CD4-positive, CD25-positive, alpha-beta regulatory T cell (primary cell): ENCODE results near the gene PADI1. TPM values are rescaled to one million over a fixed set of nuclear protein-coding genes. Genes with fewer than 3 reads are reported as not detected.

Source experiments
- ATAC-seq, 2 donors: fragments of 150-1000 bp; cut with Tn5 transposase; one replicate each; pipeline ENCODE4 v1.10.0; 2021; ENCODE audit warnings: low read depth in 2 of 2, moderate number of reproducible peaks in 2 of 2, moderate library complexity in 1 of 2
- DNase-seq, 3 donors: peaks; one replicate each; pipeline versions ENCODE4 v3.0.0 to v3.0.0-alpha.2; 2012 to 2022; ENCODE audit warnings: mixed read lengths in 1 of 3
- H3K27ac ChIP-seq: one replicate; pipeline ENCODE4 v1.7.0; 2013; ENCODE audit warnings: mild to moderate bottlenecking, low read length; ENCODE audit not compliant: insufficient read depth, poor library complexity, severe bottlenecking
- H3K27me3 ChIP-seq: one replicate; pipeline ENCODE4 v1.7.0; 2013; ENCODE audit warnings: low read length; ENCODE audit not compliant: control insufficient read depth, insufficient read depth
- H3K36me3 ChIP-seq: one replicate; pipeline ENCODE4 v1.7.0; 2013; ENCODE audit warnings: mild to moderate bottlenecking, low read length, moderate library complexity; ENCODE audit not compliant: control insufficient read depth, insufficient read depth
- H3K4me1 ChIP-seq: 2 replicates; pipeline ENCODE4 v1.7.0; 2013; ENCODE audit warnings: mild to moderate bottlenecking, low read length; ENCODE audit not compliant: insufficient read depth, control insufficient read depth, poor library complexity, severe bottlenecking
- H3K4me3 ChIP-seq: one replicate; pipeline ENCODE4 v1.7.0; 2013; ENCODE audit warnings: low read depth, mild to moderate bottlenecking, low read length, moderate library complexity
- H3K9me3 ChIP-seq, 2 experiments: 1 replicate in 1 of 2; 2 replicates in 1 of 2; pipeline ENCODE4 v1.7.0; 2013; ENCODE audit warnings: low read length in 2 of 2, mild to moderate bottlenecking in 1 of 2, moderate library complexity in 1 of 2; ENCODE audit not compliant: control insufficient read depth in 2 of 2
- H3K27ac Mint-ChIP-seq, 3 donors: one replicate each; pipeline ENCODE4 v1.8.0; 2020 to 2022; ENCODE audit warnings: mild to moderate bottlenecking in 3 of 3, mixed read lengths in 3 of 3, moderate library complexity in 2 of 3
- H3K27me3 Mint-ChIP-seq: one replicate; pipeline ENCODE4 v1.8.0; 2022; ENCODE audit warnings: mild to moderate bottlenecking, mixed read lengths
- H3K36me3 Mint-ChIP-seq: one replicate; pipeline ENCODE4 v1.8.0; 2020; ENCODE audit warnings: mixed read lengths
- H3K4me1 Mint-ChIP-seq, 4 donors: one replicate each; pipeline ENCODE4 v1.8.0; 2020 to 2022; ENCODE audit warnings: mixed read lengths in 4 of 4, mild to moderate bottlenecking in 1 of 4
- H3K4me3 Mint-ChIP-seq, 4 donors: one replicate each; pipeline ENCODE4 v1.8.0; 2020 to 2022; ENCODE audit warnings: mild to moderate bottlenecking in 4 of 4, mixed read lengths in 4 of 4, moderate library complexity in 3 of 4
- H3K9me3 Mint-ChIP-seq, 7 donors: one replicate each; pipeline ENCODE4 v1.8.0; 2020 to 2022; ENCODE audit warnings: mixed read lengths in 7 of 7, mild to moderate bottlenecking in 3 of 7, moderate library complexity in 2 of 7
- polyA plus RNA-seq, 4 donors: library from polyadenylated mRNA; unstranded; fragments of 300-500 nt; fragmentation: Illumina TruSeq; gene quantifications; one replicate each; pipeline ENCODE4 v1.2.3, GENCODE V29; 2021
- total RNA-seq: library from RNA; stranded (reverse); gene quantifications from one replicate; pipeline ENCODE4 v1.2.3, GENCODE V29; 2022

The PADI1 gene
- total and polyA plus RNA-seq, 5 donors from 2014 or later, result not detected

- DNase-seq (no peak), ATAC-seq (no peak)
- H3K36me3 Mint-ChIP-seq, result no peaks in the 10 kb centered on the region
- no peak overlapping the region for H3K27ac ChIP-seq
- no peaks in the 10 kb centered on the region for H3K36me3 ChIP-seq
- H3K4me3 Mint-ChIP-seq, result no peak overlapping the region
- H3K4me3 ChIP-seq, result no peak overlapping the region
- peaks cover 0 to 5% (median 0%) of the 10 kb centered on the region in 4 donors for H3K4me1 Mint-ChIP-seq
- peaks cover 0 to 3% of the 10 kb centered on the region in 2 experiments for H3K9me3 ChIP-seq
- peaks cover 4% of the 10 kb centered on the region for H3K27me3 Mint-ChIP-seq
- no peaks in the 10 kb centered on the region for H3K27me3 ChIP-seq
- H3K9me3 Mint-ChIP-seq, result peaks cover 0 to 9% (median 4%) of the 10 kb centered on the region in 7 donors
- H3K27ac Mint-ChIP-seq, result no peak overlapping the region
- H3K4me1 ChIP-seq, result no peaks in the 10 kb centered on the region
Measured at GRCh38 chr1:17191990-17192242, 13.0 kb upstream of the PADI1 start.

GRCh38 chr1:17192394-17193221, 12.3 kb upstream of the PADI1 start:
- Histone ChIP-seq H3K4me1 (no peaks in the 10 kb centered on the region), H3K9me3 (peaks cover 0 to 3% of the 10 kb centered on the region in 2 experiments), H3K27me3 (no peaks in the 10 kb centered on the region), H3K27ac (no peak overlapping the region), H3K36me3 (no peaks in the 10 kb centered on the region), H3K4me3 (no peak overlapping the region)
- H3K27me3 Mint-ChIP-seq, result peaks cover 4% of the 10 kb centered on the region
- no peak overlapping the region for H3K4me3 Mint-ChIP-seq
- H3K4me1 Mint-ChIP-seq, result peaks cover 0 to 3% (median 0%) of the 10 kb centered on the region in 4 donors
- no peaks in the 10 kb centered on the region for H3K36me3 Mint-ChIP-seq
- H3K9me3 Mint-ChIP-seq, result peaks cover 0 to 9% (median 4%) of the 10 kb centered on the region in 7 donors
- no peak for DNase-seq
- no peak for ATAC-seq
- H3K27ac Mint-ChIP-seq, result no peak overlapping the region

GRCh38 chr1:17193222-17194132, 11.5 kb upstream of the PADI1 start:
- Histone ChIP-seq H3K4me1 (no peaks in the 10 kb centered on the region), H3K9me3 (peaks cover 0 to 3% of the 10 kb centered on the region in 2 experiments), H3K27ac (no peak overlapping the region), H3K27me3 (no peaks in the 10 kb centered on the region), H3K4me3 (no peak overlapping the region), H3K36me3 (no peaks in the 10 kb centered on the region)
- ATAC-seq, result no peak
- peaks cover 0 to 3% (median 0%) of the 10 kb centered on the region in 4 donors for H3K4me1 Mint-ChIP-seq
- DNase-seq, result no peak
- no peaks in the 10 kb centered on the region for H3K36me3 Mint-ChIP-seq
- H3K4me3 Mint-ChIP-seq, result no peak overlapping the region
- no peak overlapping the region for H3K27ac Mint-ChIP-seq
- peaks cover 4% of the 10 kb centered on the region for H3K27me3 Mint-ChIP-seq
- H3K9me3 Mint-ChIP-seq, result peaks cover 0 to 5% (median under 1%) of the 10 kb centered on the region in 7 donors

GRCh38 chr1:17194133-17194475, 10.8 kb upstream of the PADI1 start:
- Mint-ChIP-seq H3K27me3 (peaks cover 4% of the 10 kb centered on the region), H3K4me1 (peaks cover 0 to 3% (median 0%) of the 10 kb centered on the region in 4 donors), H3K27ac (no peak overlapping the region), H3K9me3 (peaks cover 0 to 4% (median 0%) of the 10 kb centered on the region in 7 donors), H3K4me3 (no peak overlapping the region), H3K36me3 (no peaks in the 10 kb centered on the region)
- Histone ChIP-seq H3K36me3 (no peaks in the 10 kb centered on the region), H3K27ac (no peak overlapping the region), H3K4me3 (no peak overlapping the region), H3K4me1 (no peaks in the 10 kb centered on the region), H3K27me3 (no peaks in the 10 kb centered on the region), H3K9me3 (no peaks in the 10 kb centered on the region)
- no peak for ATAC-seq
- no peak for DNase-seq

- ATAC-seq (no peak), DNase-seq (no peak)
- no peak overlapping the region for H3K4me3 Mint-ChIP-seq
- Histone ChIP-seq H3K4me3 (no peak overlapping the region), H3K36me3 (no peaks in the 10 kb centered on the region), H3K9me3 (no peaks in the 10 kb centered on the region), H3K27ac (no peak overlapping the region), H3K4me1 (no peaks in the 10 kb centered on the region), H3K27me3 (no peaks in the 10 kb centered on the region)
- no peak overlapping the region for H3K27ac Mint-ChIP-seq
- peaks cover 4% of the 10 kb centered on the region for H3K27me3 Mint-ChIP-seq
- H3K9me3 Mint-ChIP-seq, result peaks cover 0 to 4% (median 0%) of the 10 kb centered on the region in 7 donors
- H3K4me1 Mint-ChIP-seq, result peaks cover 0 to 3% (median 0%) of the 10 kb centered on the region in 4 donors
- H3K36me3 Mint-ChIP-seq, result no peaks in the 10 kb centered on the region
Measured at GRCh38 chr1:17194615-17195528, 10.1 kb upstream of the PADI1 start.

- Histone ChIP-seq H3K27me3 (no peaks in the 10 kb centered on the region), H3K27ac (no peak overlapping the region), H3K4me1 (no peaks in the 10 kb centered on the region), H3K36me3 (no peaks in the 10 kb centered on the region), H3K4me3 (no peak overlapping the region), H3K9me3 (no peaks in the 10 kb centered on the region)
- Mint-ChIP-seq H3K4me1 (peaks cover 0 to 3% (median 0%) of the 10 kb centered on the region in 4 donors), H3K4me3 (no peak overlapping the region), H3K9me3 (peaks cover 0 to 4% (median 0%) of the 10 kb centered on the region in 7 donors), H3K27ac (no peak overlapping the region), H3K36me3 (no peaks in the 10 kb centered on the region), H3K27me3 (peaks cover 3% of the 10 kb centered on the region)
- ATAC-seq, result no peak
- DNase-seq, result no peak
Measured at GRCh38 chr1:17195731-17196130, 9.2 kb upstream of the PADI1 start.

- no peak overlapping the region for H3K27ac Mint-ChIP-seq
- no peaks in the 10 kb centered on the region for H3K9me3 ChIP-seq
- peaks cover 4% of the 10 kb centered on the region for H3K4me1 ChIP-seq
- H3K9me3 Mint-ChIP-seq, result peaks cover 0 to 4% (median 0%) of the 10 kb centered on the region in 7 donors
- peaks cover 0 to 12% (median 6%) of the 10 kb centered on the region in 4 donors for H3K4me1 Mint-ChIP-seq
- H3K4me3 ChIP-seq, result no peak overlapping the region
- no peaks in the 10 kb centered on the region for H3K36me3 Mint-ChIP-seq
- H3K27ac ChIP-seq, result no peak overlapping the region
- H3K27me3 ChIP-seq, result no peaks in the 10 kb centered on the region
- no peaks in the 10 kb centered on the region for H3K27me3 Mint-ChIP-seq
- ATAC-seq (no peak), DNase-seq (no peak)
- no peak overlapping the region for H3K4me3 Mint-ChIP-seq
- H3K36me3 ChIP-seq, result no peaks in the 10 kb centered on the region
Measured at GRCh38 chr1:17196496-17197185, 8.3 kb upstream of the PADI1 start.
